OCI-LY1 (cell line): ENCODE data around the gene OSBPL2.

Experiments
- H2AFZ ChIP-seq: fragments of 200-600 bp; sonication (generic), shearing (Covaris generic); 2 replicates; pipeline ENCODE4 v1.6.0; 2014; ENCODE audit warnings: antibody characterized with exemption, mild to moderate bottlenecking, low read length
- H3F3A ChIP-seq: fragments of 200-600 bp; sonication (generic), shearing (Covaris generic); 2 replicates; pipeline ENCODE4 v1.6.0; 2014; ENCODE audit warnings: mild to moderate bottlenecking, antibody characterized with exemption, low read length, moderate library complexity; ENCODE audit not compliant: insufficient read depth
- H3K27ac ChIP-seq: fragments of 200-600 bp; sonication (generic); 2 replicates; pipeline ENCODE4 v1.5.1; 2014; ENCODE audit warnings: low read length, mixed run types, mild to moderate bottlenecking, low read depth; ENCODE audit not compliant: poor library complexity, severe bottlenecking
- H3K27me3 ChIP-seq: fragments of 200-600 bp; sonication (generic); 2 replicates; pipeline ENCODE4 v1.6.0; 2014; ENCODE audit warnings: antibody characterized with exemption, mild to moderate bottlenecking, low read length, moderate library complexity; ENCODE audit not compliant: insufficient read depth
- H3K36me3 ChIP-seq: fragments of 200-600 bp; sonication (generic); 2 replicates; pipeline ENCODE4 v1.6.1; 2014; ENCODE audit warnings: mild to moderate bottlenecking, antibody characterized with exemption, low read length, moderate library complexity, mixed read lengths; ENCODE audit not compliant: insufficient read depth
- H3K4me1 ChIP-seq: fragments of 200-600 bp; sonication (generic); 2 replicates; pipeline ENCODE4 v1.5.1; 2014; ENCODE audit warnings: mild to moderate bottlenecking, low read length, moderate library complexity; ENCODE audit not compliant: insufficient read depth, severe bottlenecking
- H3K4me2 ChIP-seq: fragments of 200-600 bp; sonication (generic), shearing (Covaris generic); 2 replicates; pipeline ENCODE4 v1.6.1; 2014; ENCODE audit warnings: low read length
- H3K4me3 ChIP-seq: fragments of 200-600 bp; sonication (generic); 2 replicates; pipeline ENCODE4 v1.5.1; 2014; ENCODE audit warnings: low read length, low read depth, mild to moderate bottlenecking, mixed read lengths; ENCODE audit not compliant: poor library complexity, severe bottlenecking
- H3K79me2 ChIP-seq: fragments of 200-600 bp; shearing (Covaris generic); 2 replicates; pipeline ENCODE4 v1.6.1; 2016; ENCODE audit warnings: mixed run types, low read length, mixed read lengths; ENCODE audit not compliant: insufficient read depth
- H3K9ac ChIP-seq: fragments of 200-600 bp; sonication (generic), shearing (Covaris generic); 2 replicates; pipeline ENCODE4 v1.6.1; 2014; ENCODE audit warnings: mild to moderate bottlenecking, low read length, mixed read lengths
- H3K9me2 ChIP-seq: fragments of 200-600 bp; sonication (generic), shearing (Covaris generic); 2 replicates; pipeline ENCODE4 v1.6.1; 2014; ENCODE audit warnings: low read depth, mild to moderate bottlenecking, low read length, mixed read lengths
- H3K9me3 ChIP-seq: fragments of 200-600 bp; shearing (Covaris generic); 2 replicates; pipeline ENCODE4 v1.6.1; 2014; ENCODE audit warnings: low read length, mixed read lengths
- H4K20me1 ChIP-seq: fragments of 200-600 bp; sonication (generic), shearing (Covaris generic); 2 replicates; pipeline ENCODE4 v1.6.0; 2016; ENCODE audit warnings: mild to moderate bottlenecking, low read length; ENCODE audit not compliant: insufficient read depth
- CTCF ChIP-seq: fragments of 200-600 bp; sonication (generic), shearing (Covaris generic); IDR thresholded peaks from 2 replicates; pipeline ENCODE4 v1.5.1; 2017; ENCODE audit warnings: mild to moderate bottlenecking, antibody characterized with exemption, low read length, moderate library complexity, mixed read lengths
- EZH2 ChIP-seq: fragments of 200-600 bp; sonication (generic), shearing (Covaris generic); IDR thresholded peaks from 2 replicates; pipeline ENCODE4 v1.8.0; 2017; ENCODE audit warnings: borderline replicate concordance, mixed run types, mild to moderate bottlenecking, antibody characterized with exemption, low read length, moderate library complexity, mixed read lengths

The OSBPL2 gene

GRCh38 chr20:62309198-62309944 is 71.0 kb downstream of the OSBPL2 start:
- Histone ChIP-seq H3K27me3 (no peaks in the 10 kb centered on the region), H3K4me1 (peaks cover 13% of the 10 kb centered on the region), H4K20me1 (no peaks in the 10 kb centered on the region), H3K79me2 (peaks cover 12% of the 10 kb centered on the region), H3K9me3 (no peaks in the 10 kb centered on the region), H3K9ac (no peak overlapping the region), H3F3A (no peaks in the 10 kb centered on the region; the same call in 1 of the 2 replicates), H3K27ac (no peak overlapping the region), H2AFZ (no peak overlapping the region), H3K36me3 (peaks cover 49% of the 10 kb centered on the region), H3K4me3 (no peak overlapping the region), H3K4me2 (no peak overlapping the region), H3K9me2 (no peaks in the 10 kb centered on the region)
- TF ChIP-seq CTCF = no peak
- TF ChIP-seq EZH2 = no peak

GRCh38 chr20:62309947-62310756 is 71.8 kb downstream of the OSBPL2 start:
- TF ChIP-seq EZH2 (no peak), CTCF (no peak)
- no peak overlapping the region for H3K4me2 ChIP-seq
- no peak overlapping the region for H3K4me3 ChIP-seq
- H3K79me2 ChIP-seq = peaks cover 4% of the 10 kb centered on the region
- no peak overlapping the region for H3K27ac ChIP-seq
- no peaks in the 10 kb centered on the region for H3K9me2 ChIP-seq
- H3K36me3 ChIP-seq = peaks cover 41% of the 10 kb centered on the region
- no peaks in the 10 kb centered on the region for H3K27me3 ChIP-seq
- H2AFZ ChIP-seq = no peak overlapping the region
- no peaks in the 10 kb centered on the region for H3K9me3 ChIP-seq
- no peaks in the 10 kb centered on the region; the same call in 1 of the 2 replicates for H3F3A ChIP-seq
- peaks cover 5% of the 10 kb centered on the region for H3K4me1 ChIP-seq
- H4K20me1 ChIP-seq = no peaks in the 10 kb centered on the region
- no peak overlapping the region for H3K9ac ChIP-seq

- H3K4me1 ChIP-seq = no peaks in the 10 kb centered on the region
- TF ChIP-seq EZH2 = no peak
- no peak for TF ChIP-seq CTCF
- no peak overlapping the region for H3K27ac ChIP-seq
- H3K9me2 ChIP-seq = no peaks in the 10 kb centered on the region
- H3K9me3 ChIP-seq = no peaks in the 10 kb centered on the region
- H3F3A ChIP-seq = no peaks in the 10 kb centered on the region; the same call in 1 of the 2 replicates
- no peak overlapping the region for H2AFZ ChIP-seq
- no peak overlapping the region for H3K4me3 ChIP-seq
- H3K79me2 ChIP-seq = no peaks in the 10 kb centered on the region
- H3K9ac ChIP-seq = no peak overlapping the region
- H4K20me1 ChIP-seq = no peaks in the 10 kb centered on the region
- peaks cover 36% of the 10 kb centered on the region for H3K36me3 ChIP-seq
- no peak overlapping the region for H3K4me2 ChIP-seq
- no peaks in the 10 kb centered on the region for H3K27me3 ChIP-seq
Measured at GRCh38 chr20:62310757-62311121, 72.4 kb downstream of the OSBPL2 start.
